ENCODE results near the gene RRP1.

DNA sequence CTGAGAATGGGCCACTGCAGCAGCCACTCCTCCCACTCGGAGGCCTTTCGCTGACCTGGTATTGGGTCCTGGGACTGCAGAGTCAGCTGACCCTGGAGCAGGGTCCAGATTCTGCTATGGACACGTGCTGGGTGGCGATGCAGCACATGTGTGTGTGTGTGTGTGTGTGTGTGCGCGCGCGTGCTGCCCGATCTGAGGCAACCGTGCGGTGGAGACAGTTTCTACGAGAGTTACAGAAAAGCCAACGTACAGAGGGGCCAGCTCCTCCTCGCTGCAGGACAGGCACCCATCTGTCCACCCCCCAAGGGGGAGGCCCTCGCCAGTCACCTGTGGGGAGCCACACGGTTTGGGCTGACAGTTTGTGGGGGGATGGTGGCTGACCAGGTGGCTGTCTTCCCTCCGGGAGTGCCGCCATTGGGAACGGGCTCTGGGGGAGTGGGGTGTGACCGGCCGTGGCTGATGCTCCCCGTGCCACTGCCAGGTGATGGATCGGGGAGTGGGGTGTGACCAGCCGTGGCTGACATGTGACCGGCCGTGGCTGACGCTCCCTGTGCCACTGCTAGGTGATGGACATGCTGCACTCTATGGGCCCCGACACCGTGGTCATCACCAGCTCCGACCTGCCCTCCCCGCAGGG, 37.3 kb upstream of the RRP1 start:
- TF ChIP-seq EP300 (IDR thresholded peaks at IDR 0.05) (no peak), POLR2A (IDR thresholded peaks at IDR 0.05) (no peak)
- TF ChIP-seq, protein P1, sequence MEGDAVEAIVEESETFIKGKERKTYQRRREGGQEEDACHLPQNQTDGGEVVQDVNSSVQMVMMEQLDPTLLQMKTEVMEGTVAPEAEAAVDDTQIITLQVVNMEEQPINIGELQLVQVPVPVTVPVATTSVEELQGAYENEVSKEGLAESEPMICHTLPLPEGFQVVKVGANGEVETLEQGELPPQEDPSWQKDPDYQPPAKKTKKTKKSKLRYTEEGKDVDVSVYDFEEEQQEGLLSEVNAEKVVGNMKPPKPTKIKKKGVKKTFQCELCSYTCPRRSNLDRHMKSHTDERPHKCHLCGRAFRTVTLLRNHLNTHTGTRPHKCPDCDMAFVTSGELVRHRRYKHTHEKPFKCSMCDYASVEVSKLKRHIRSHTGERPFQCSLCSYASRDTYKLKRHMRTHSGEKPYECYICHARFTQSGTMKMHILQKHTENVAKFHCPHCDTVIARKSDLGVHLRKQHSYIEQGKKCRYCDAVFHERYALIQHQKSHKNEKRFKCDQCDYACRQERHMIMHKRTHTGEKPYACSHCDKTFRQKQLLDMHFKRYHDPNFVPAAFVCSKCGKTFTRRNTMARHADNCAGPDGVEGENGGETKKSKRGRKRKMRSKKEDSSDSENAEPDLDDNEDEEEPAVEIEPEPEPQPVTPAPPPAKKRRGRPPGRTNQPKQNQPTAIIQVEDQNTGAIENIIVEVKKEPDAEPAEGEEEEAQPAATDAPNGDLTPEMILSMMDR (IDR thresholded peaks at IDR 0.05), result no peak

Data from tibial nerve (tissue), 4 donors.